Activated CD8-positive, alpha-beta memory T cell treated with anti-CD3 and anti-CD28 coated beads, Interleukin-2, amount 50 U/mL, for 24 hours (primary cell): ENCODE measurements around the gene PLEKHA7.
A peak's percentile ranks its signal among the peaks of the same experiment; 100 is the strongest.

Source experiments
- DNase-seq: peaks from one replicate; pipeline ENCODE4 v3.0.0-alpha.2; 2020; ENCODE audit errors: extremely low read depth

The PLEKHA7 gene

DNA sequence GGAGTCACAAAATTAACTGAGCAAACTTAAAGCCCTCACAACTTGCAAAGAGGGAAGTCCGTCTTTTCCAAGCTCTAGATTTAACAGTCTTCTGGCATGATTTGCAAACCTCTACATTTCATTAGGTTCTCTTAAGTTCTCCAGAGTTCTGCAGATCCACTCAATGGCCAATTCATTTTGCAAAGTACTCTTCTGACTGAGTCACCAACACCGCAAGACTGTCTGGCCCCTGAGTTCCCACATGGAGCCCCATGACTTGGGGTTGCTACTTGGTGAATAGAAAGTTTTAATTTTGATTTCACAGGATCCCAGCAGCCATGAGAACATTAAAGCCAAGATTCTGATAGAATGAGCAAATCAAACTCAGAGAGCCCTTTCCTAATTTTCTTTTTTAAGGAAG is 134.5 kb downstream of the PLEKHA7 start:
- DNase-seq, result no peak

- DNase-seq, result no peak
Observed at GRCh38 chr11:16876837-16877236, 137.4 kb downstream of the PLEKHA7 start.

DNA sequence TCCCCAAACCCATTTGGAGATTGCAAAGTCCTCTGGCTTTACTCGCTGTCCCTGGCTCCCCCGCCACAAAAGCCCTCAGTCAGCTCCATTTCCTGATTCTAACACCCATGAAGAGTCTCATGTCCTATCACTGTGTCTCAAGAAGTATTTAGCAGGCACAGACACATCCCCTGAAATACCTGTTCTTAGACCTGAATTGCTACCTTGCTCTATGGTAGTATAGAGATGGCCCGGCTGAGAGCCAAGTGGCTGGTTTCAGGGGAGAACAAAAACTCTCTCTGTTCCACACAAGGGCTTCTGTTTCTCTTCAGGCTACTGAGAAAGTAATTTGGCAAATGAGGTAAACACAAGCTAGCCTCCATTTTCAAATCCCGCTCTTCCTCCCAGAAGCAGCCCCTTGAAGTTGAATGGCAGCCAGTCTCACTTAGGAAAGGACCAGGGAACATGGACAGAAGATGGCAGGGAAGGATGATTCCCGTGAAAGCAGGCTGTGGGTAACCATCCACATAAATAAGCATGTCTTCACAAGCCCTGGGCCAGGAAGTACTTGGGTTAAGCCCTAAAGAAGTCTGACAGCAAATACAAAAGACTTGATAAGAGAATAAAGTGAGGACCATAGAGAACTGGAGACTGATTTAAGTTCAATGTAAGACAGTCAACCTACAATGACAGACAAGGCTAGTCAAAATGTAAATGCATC is 138.0 kb downstream of the PLEKHA7 start:
- DNase-seq, result no peak

- DNase-seq, result no peak
Observed at GRCh38 chr11:16874275-16874975, 139.8 kb downstream of the PLEKHA7 start.

DNA sequence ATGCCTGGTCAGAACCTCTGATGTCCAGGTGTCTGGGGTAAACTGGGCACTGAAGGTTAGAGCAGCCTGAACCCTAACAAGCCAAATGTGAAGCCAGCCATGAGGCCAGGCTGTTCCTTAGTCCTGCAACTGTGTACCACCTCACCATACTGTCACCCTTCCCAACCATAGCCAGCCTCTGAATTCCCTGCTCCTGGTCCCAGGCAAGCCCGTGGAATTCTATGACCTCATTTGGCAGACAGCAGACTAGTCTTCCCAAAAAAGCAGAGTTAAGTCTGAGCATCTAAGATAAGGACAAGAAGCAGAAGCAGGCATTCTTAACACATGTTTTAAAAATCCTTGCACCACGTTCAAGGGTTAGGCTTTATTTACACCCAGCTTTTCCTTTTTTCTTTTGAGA is 140.9 kb downstream of the PLEKHA7 start:
- DNase-seq, result no peak

DNA sequence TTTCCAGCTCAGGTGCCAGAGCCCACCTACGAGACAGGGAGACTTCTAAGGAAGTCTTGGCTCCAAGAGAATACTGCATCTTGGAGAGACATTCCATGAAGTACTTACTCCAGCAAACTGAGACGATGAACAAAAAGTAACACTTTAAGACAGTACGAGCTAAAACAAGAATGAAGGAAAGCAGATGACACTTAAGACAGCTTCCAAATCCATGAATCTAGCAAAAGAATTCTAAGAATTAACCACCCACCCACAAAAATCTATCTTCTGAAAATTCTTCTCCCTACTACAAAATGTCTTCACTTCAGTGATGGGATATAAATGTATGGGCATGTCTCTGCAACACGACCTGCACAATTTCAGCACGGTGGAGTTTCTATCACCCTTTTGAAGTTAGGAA is 142.8 kb downstream of the PLEKHA7 start:
- no peak for DNase-seq

DNA sequence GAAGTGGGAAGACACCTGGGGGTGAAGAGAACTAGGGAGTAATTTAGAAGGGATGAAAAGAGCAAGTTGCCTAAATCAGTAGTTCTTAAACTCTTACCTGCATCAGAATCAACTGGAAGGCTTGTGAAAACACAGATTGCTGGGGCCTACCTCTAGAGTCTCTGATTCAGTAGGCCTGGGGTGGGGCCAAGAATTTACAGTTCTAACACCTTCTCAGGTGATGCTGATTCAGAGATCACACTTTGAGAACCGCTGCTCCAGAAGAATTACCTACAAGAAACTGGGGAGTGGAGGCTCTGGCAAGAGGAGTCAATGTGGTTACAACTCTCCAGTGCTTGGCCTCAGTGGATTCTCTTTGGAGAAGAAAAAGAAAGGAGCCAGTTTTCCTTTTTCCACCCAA is 147.1 kb downstream of the PLEKHA7 start:
- no peak for DNase-seq

DNA sequence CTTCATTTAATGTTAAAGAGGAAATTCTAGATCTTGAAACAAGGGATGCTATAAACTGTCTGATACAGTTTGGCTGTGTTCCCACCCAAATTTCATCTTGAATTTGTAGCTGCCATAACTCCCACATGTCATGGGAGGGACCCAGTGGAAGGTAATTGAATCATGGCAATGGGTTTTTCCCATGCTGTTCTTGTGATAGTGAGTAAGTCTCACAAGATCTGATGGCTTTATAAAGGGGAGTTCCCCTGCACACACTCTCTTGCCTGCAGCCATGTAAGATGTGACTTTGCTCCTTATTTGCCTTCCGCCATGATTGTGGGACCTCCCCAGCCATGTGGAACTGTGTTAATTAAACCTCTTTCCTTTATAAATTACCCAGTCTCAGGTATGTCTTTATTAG is 149.8 kb downstream of the PLEKHA7 start:
- peak; percentile 1 for DNase-seq

GRCh38 chr11:16863389-16863788 is 150.8 kb downstream of the PLEKHA7 start:
- DNase-seq, result no peak

DNA sequence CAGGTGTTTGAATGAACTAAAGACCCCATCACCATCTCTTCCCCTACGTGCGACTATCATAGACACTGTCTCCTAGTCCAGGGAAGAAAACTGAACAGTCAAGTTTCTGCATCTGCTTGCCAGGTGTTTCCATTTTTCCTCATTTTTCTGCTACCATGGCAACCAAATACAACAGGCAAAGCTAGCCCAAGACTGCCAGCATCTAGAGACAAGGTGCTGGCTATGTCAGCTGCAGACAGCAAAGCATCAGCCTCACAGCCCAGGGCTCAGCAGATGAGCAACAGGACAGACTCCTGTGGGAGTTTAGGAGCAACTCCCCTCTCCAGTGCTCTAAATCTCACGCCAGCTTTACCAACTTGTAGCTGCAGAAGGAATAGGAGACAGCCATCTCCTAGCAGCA is 151.5 kb downstream of the PLEKHA7 start:
- no peak for DNase-seq

DNA sequence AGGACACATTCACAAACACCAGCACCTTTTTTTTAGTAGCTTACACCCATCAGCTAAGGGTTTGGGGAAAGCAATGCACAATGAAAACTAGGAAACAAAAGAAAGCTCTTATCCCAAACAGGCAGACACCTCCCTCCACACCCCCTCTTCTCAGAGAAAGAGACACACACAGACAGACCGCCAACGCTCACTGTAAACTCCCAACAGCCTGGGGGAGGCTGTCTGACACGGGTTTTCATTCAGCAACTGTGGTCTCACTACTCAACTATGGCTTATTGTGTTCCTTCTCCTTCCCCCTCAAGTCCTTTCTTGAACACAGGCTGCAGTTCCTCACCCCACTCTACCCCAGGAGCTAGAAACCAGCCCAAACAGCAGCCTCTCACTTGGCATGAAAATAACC is 152.4 kb downstream of the PLEKHA7 start:
- DNase-seq, result no peak

- no peak for DNase-seq
Observed at GRCh38 chr11:16860617-16861016, 153.6 kb downstream of the PLEKHA7 start.

DNA sequence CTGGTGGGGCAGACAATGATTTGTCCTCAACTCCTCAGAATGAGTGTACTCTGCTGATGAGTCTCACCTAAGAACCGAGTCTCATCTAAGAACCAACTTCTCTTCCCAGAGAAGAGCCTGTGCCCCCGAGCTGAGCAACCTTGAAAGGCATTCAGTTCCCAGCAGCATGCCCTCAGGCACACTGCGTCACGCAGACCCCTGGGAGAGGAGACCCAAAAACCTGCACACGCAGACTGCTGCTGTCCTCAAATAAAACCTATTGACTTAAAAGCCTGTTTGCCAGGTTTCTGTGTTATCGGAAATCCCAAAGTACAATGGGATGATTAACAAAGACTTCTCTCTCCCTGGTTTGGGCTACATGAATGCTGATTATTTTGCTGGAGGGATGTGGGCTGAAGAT is 154.6 kb downstream of the PLEKHA7 start:
- DNase-seq, result no peak

- DNase-seq, result no peak
Observed at GRCh38 chr11:16857186-16857585, 157.0 kb downstream of the PLEKHA7 start.

DNA sequence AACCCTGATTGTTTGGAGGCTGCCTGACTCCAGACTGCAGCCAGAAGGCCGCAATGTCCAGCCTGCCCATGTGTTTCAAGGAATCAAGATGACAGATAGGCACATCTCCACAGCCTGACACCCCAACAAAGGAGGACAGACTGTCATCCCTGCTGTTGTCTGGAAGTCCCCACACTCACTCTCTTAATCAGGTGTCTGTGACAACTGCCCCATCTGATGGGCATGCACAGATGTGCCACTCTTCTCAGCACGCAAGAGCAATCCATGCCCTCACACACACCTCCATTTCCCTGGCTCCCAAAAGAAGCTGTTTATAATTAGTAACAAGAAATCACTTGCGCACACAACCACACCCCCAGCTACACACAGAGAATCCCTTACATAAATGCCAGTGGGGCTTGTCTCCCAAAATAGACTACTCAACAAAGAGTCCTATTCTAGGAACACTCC is 158.2 kb downstream of the PLEKHA7 start:
- DNase-seq, result no peak

- no peak for DNase-seq
Observed at GRCh38 chr11:16854979-16855378, 159.2 kb downstream of the PLEKHA7 start.

GRCh38 chr11:16853859-16854258 is 160.4 kb downstream of the PLEKHA7 start:
- DNase-seq, result no peak

- DNase-seq, result no peak
Observed at GRCh38 chr11:16853266-16853665, 160.9 kb downstream of the PLEKHA7 start.

GRCh38 chr11:16846305-16846704 is 167.9 kb downstream of the PLEKHA7 start:
- DNase-seq, result no peak

DNA sequence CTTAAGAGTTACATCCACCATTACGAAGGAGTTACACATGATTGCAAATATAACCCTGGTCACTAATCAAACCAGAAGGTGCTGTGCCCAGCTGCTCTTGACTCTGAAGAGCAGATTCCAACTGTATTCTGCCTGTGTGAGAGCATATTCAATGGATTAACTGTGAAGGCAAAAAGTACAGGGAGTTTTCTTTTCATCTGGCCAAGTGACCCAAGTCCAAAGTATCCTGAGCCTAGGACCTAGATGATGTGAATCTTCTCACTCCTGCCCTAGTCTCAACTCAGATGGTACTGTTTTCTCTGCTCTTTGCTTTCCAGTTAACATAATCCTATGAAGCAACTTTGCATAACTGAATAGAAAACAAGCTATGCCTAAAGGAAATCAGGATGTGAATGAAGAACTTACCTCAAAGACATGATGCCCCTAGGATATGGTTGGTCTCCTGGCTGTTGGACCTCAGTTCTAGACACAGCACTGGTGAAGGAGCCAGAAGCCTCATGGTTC is 169.9 kb downstream of the PLEKHA7 start:
- DNase-seq, result no peak

DNA sequence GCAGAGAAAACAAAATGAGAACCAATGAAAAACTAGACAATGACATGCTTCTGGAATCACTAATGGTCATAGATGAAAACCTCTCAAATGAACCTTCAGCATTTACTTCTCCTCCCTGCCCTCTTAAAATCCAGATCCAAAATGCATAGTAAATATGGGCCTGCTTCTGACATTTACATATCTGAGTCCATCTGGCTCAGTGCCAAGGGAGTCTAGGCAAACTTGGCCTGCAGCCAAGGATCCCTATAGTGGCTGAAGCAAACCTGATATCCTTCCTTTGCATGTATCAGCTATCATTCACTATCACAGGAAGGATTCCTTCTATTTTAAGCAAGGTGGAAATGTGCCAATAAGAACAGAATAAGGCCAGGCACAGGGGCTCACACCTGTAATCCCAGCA is 170.9 kb downstream of the PLEKHA7 start:
- no peak for DNase-seq

- DNase-seq, result no peak
Observed at GRCh38 chr11:16841984-16842383, 172.2 kb downstream of the PLEKHA7 start.

DNA sequence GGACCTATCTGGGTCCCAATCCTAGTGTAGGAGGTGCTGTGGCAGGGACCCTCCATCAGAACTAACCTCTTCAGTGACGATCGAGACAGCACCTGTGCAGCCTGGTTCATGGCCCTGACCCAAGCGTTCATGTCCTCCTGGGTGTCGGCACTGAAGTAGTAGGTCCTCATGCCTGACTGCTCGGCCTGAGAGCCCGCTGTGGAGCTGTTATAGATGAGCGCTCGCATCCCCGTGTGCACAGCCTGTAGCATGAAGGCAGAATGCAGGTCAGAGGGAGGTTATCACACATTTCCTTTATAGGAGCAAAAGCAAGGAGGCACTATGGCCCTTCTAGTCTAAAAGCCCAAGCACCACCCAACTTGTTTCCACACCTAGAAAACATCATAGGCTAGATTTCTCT is 172.7 kb downstream of the PLEKHA7 start:
- no peak for DNase-seq
